ENCODE data around the gene LCNL1.

DNA sequence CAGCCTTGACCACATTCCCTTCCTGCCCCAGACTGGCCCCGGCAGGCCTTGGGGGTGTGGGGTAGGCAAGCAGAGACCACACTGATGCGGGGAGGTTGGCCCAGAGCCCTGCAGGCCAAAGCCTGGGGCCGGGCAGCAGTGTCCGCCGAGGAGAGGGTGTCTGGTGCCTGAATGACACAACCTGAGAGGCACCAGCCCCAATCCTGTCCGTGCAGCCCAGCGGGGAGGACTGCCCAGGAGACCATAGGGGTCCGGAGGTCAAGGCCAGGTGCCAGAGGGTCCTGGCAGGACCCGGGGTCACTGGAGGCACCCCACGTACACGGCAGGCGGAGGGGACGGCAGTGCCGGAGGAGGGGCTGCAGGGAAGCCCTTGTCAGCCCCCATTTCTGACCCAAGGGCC, 11.0 kb upstream of the LCNL1 start:
- no peak for TF ChIP-seq EZH2 (IDR thresholded peaks at IDR 0.05; ENCODE audit: borderline replicate concordance, low read depth, low read length, poor library complexity, severe bottlenecking)
- TF ChIP-seq, protein P1, sequence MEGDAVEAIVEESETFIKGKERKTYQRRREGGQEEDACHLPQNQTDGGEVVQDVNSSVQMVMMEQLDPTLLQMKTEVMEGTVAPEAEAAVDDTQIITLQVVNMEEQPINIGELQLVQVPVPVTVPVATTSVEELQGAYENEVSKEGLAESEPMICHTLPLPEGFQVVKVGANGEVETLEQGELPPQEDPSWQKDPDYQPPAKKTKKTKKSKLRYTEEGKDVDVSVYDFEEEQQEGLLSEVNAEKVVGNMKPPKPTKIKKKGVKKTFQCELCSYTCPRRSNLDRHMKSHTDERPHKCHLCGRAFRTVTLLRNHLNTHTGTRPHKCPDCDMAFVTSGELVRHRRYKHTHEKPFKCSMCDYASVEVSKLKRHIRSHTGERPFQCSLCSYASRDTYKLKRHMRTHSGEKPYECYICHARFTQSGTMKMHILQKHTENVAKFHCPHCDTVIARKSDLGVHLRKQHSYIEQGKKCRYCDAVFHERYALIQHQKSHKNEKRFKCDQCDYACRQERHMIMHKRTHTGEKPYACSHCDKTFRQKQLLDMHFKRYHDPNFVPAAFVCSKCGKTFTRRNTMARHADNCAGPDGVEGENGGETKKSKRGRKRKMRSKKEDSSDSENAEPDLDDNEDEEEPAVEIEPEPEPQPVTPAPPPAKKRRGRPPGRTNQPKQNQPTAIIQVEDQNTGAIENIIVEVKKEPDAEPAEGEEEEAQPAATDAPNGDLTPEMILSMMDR (conservative IDR thresholded peaks at IDR 0.05; ENCODE audit: low read depth, low read length), result no peak

All from A673 (cell line).